Naive thymus-derived CD4-positive, alpha-beta T cell (primary cell): ENCODE measurements around the gene NOX5. TPM values are rescaled to one million over a fixed set of nuclear protein-coding genes. Genes with fewer than 3 reads are reported as not detected.
A peak's percentile ranks its signal among the peaks of the same experiment; 100 is the strongest.

Experiments used
- ATAC-seq: fragments of 150-1000 bp; cut with Tn5 transposase; 2 replicates; pipeline ENCODE4 v1.10.0; 2021; ENCODE audit warnings: mild to moderate bottlenecking, moderate library complexity
- CTCF ChIA-PET: fragments of 350-600 bp; sonication (Branson Sonifier 250); formaldehyde crosslinking; loops from one replicate; lab custom pipeline; 2021; ENCODE audit warnings: antibody characterized with exemption; lab: Charles Lee
- POLR2A ChIA-PET: fragments of 350-600 bp; sonication (Branson Sonifier 250); formaldehyde crosslinking; loops from one replicate; lab custom pipeline; 2021; ENCODE audit warnings: antibody characterized with exemption, inconsistent platforms; lab: Charles Lee
- DNase-seq, 9 donors: peaks; one replicate each; pipeline versions ENCODE4 v3.0.0 to v3.0.0-alpha.2; 2020 to 2022; ENCODE audit warnings: mixed read lengths in 1 of 9
- H3K27ac ChIP-seq: one replicate; pipeline ENCODE4 v1.7.0; 2013; ENCODE audit warnings: mild to moderate bottlenecking, low read depth, low read length, moderate library complexity
- H3K27me3 ChIP-seq, 2 donors: one replicate each; pipeline ENCODE4 v1.7.0; 2013; ENCODE audit warnings: low read length in 2 of 2, mild to moderate bottlenecking in 2 of 2, moderate library complexity in 2 of 2; ENCODE audit not compliant: control insufficient read depth in 2 of 2, insufficient read depth in 2 of 2
- H3K36me3 ChIP-seq, 3 experiments: 1 replicate in 2 of 3; 2 replicates in 1 of 3; pipeline ENCODE4 v1.7.0; 2013; ENCODE audit warnings: low read length in 3 of 3, mild to moderate bottlenecking in 3 of 3, moderate library complexity in 1 of 3; ENCODE audit not compliant: insufficient read depth in 3 of 3, control insufficient read depth in 2 of 3
- H3K4me1 ChIP-seq, 2 donors: one replicate each; pipeline ENCODE4 v1.7.0; 2013; ENCODE audit warnings: low read length in 2 of 2, mild to moderate bottlenecking in 2 of 2, moderate library complexity in 1 of 2; ENCODE audit not compliant: control insufficient read depth in 2 of 2, insufficient read depth in 2 of 2
- H3K4me3 ChIP-seq: 2 replicates; pipeline ENCODE4 v1.7.0; 2013; ENCODE audit warnings: mild to moderate bottlenecking, low read length
- H3K9me3 ChIP-seq, 3 experiments: 1 replicate in 2 of 3; 2 replicates in 1 of 3; pipeline ENCODE4 v1.7.0; 2013; ENCODE audit warnings: low read length in 3 of 3; ENCODE audit not compliant: control insufficient read depth in 2 of 3
- H3K27ac Mint-ChIP-seq, 9 donors: one replicate each; pipeline ENCODE4 v1.8.0; 2020 to 2022; ENCODE audit warnings: mixed read lengths in 9 of 9, mild to moderate bottlenecking in 8 of 9, moderate library complexity in 5 of 9, inconsistent platforms in 2 of 9
- H3K27me3 Mint-ChIP-seq, 5 donors: one replicate each; pipeline ENCODE4 v1.8.0; 2021 to 2022; ENCODE audit warnings: mixed read lengths in 5 of 5, mild to moderate bottlenecking in 1 of 5
- H3K36me3 Mint-ChIP-seq, 5 donors: one replicate each; pipeline ENCODE4 v1.8.0; 2020 to 2022; ENCODE audit warnings: mixed read lengths in 5 of 5, mild to moderate bottlenecking in 3 of 5, inconsistent platforms in 1 of 5
- H3K4me1 Mint-ChIP-seq, 7 donors: one replicate each; pipeline ENCODE4 v1.8.0; 2020 to 2022; ENCODE audit warnings: mixed read lengths in 7 of 7, mild to moderate bottlenecking in 3 of 7, inconsistent platforms in 1 of 7
- H3K4me3 Mint-ChIP-seq, 10 donors: one replicate each; pipeline ENCODE4 v1.8.0; 2020 to 2022; ENCODE audit warnings: mild to moderate bottlenecking in 10 of 10, mixed read lengths in 10 of 10, moderate library complexity in 6 of 10, inconsistent platforms in 2 of 10
- H3K9me3 Mint-ChIP-seq, 11 donors: one replicate each; pipeline ENCODE4 v1.8.0; 2020 to 2022; ENCODE audit warnings: mixed read lengths in 11 of 11, mild to moderate bottlenecking in 4 of 11, inconsistent platforms in 1 of 11, moderate library complexity in 1 of 11
- intact Hi-C, 2 donors: fragments of 100-400 bp; cut with micrococcal nuclease; formaldehyde crosslinking; loops; one replicate each; pipeline ENCODE4 v1.15.1; 2023
- polyA plus RNA-seq, 2 donors: library from polyadenylated mRNA; unstranded; fragments of 300-500 nt; fragmentation: Illumina TruSeq; gene quantifications; one replicate each; pipeline ENCODE4 v1.2.3, GENCODE V29; 2021
- total RNA-seq, 6 experiments: library from RNA in 5 of 6; stranded (reverse) in 5 of 6; gene quantifications; 1 replicate in 5 of 6; 2 replicates in 1 of 6; pipeline ENCODE4 v1.2.3 and lab custom pipeline; 2021 to 2026

NOX5 gene
- total and polyA plus RNA-seq, 7 experiments from 2014 or later = 0.05 TPM; not detected in 6

DNA sequence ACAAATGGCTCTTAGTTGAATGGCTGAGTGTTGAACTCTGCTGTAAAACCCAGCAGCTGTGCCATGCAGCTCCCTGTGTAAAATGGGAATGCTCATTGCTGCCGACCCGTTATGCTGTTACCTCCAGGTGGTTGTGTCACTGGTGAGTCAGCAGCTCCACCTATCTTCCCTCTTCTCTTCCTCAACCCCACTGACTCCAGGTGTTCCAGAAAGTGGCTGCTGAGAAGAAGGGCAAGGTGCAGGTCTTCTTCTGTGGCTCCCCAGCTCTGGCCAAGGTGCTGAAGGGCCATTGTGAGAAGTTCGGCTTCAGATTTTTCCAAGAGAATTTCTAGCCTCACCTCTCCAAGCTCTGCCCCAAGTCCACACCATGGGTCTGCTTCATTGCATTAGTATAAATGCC is 41.9 kb downstream of the NOX5 start:
- Histone ChIP-seq H3K27me3 (no peaks in the 10 kb centered on the region), H3K4me3 (no peak overlapping the region), H3K4me1 (peaks cover 7 to 22% of the 10 kb centered on the region in 2 donors), H3K9me3 (no peaks in the 10 kb centered on the region), H3K27ac (no peak overlapping the region), H3K36me3 (no peaks in the 10 kb centered on the region)
- peaks cover 0 to 18% (median 8%) of the 10 kb centered on the region in 5 donors for H3K27me3 Mint-ChIP-seq
- H3K36me3 Mint-ChIP-seq = no peaks in the 10 kb centered on the region
- intact Hi-C loops = loop anchor here in 1 of 2 donors (5.0 kb wide), 1 partner anchor 406 kb away; no protein-coding TSS in a partner anchor
- H3K4me1 Mint-ChIP-seq = peaks cover 3 to 27% (median 25%) of the 10 kb centered on the region in 7 donors
- POLR2A ChIA-PET = no interaction called here
- no peak for ATAC-seq
- DNase-seq = no peak
- no peak overlapping the region for H3K4me3 Mint-ChIP-seq
- no peak overlapping the region for H3K27ac Mint-ChIP-seq
- H3K9me3 Mint-ChIP-seq = peaks cover 0 to 2% (median 0%) of the 10 kb centered on the region in 11 donors
- CTCF ChIA-PET = interaction anchor here (0.6 to 5.6 kb wide), 3 partner anchors 114 to 336 kb away, joined by 3 to 51 read pairs (median 3); no protein-coding TSS in a partner anchor

DNA sequence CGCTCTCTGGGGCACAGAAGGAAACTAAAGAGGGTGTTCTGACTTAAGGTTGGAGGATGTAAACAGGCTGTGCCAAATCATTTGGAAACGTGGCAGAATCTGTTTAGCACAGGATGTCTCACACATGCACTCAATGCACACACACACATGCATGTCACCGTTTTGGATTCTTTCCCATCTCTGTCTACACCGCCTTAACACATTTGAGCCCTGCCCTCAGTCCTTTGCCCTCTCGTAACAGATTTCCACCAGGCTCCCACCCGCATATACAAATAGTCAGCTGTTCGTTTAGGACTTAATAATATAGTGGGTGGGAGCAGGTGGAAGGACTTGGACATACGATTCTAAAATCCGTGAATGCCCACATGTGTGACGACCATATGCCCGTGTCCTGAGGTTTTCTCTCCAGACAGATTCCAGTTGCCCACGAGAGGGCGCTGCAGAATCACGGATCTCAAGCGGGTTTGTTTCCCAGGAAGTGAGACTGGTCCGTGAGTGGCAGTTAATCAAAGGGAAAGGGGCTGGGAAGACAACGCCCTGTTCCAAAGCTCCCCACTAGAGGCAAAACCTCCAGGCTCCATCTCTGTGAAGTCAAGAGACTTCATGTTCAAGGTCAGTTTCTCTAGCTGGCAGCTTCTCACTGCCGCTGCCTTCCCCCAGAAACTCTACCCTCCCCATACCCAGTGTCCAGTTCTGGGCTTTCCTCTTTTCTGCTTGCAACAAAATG is 44.5 kb downstream of the NOX5 start:
- peaks cover 0 to 2% (median 0%) of the 10 kb centered on the region in 11 donors for H3K9me3 Mint-ChIP-seq
- H3K4me1 ChIP-seq = peaks cover 7 to 23% of the 10 kb centered on the region in 2 donors
- no peak overlapping the region for H3K4me3 ChIP-seq
- intact Hi-C loops = loop anchor here (1.0 to 5.0 kb wide), 6 partner anchors 101 to 1430 kb away; partner anchors contain the start of gene GLCE (in 1 of the 2)
- POLR2A ChIA-PET = no interaction called here
- H3K27me3 ChIP-seq = no peaks in the 10 kb centered on the region
- peak; percentile 66 for ATAC-seq
- peaks cover 5 to 38% (median 33%) of the 10 kb centered on the region in 7 donors for H3K4me1 Mint-ChIP-seq
- H3K4me3 Mint-ChIP-seq = peak overlapping the region in 5 of 10 donors; percentile 21 to 61 (median 52)
- H3K36me3 Mint-ChIP-seq = no peaks in the 10 kb centered on the region
- H3K27me3 Mint-ChIP-seq = peaks cover 0 to 18% (median 5%) of the 10 kb centered on the region in 5 donors
- CTCF ChIA-PET = interaction anchor here (0.6 to 5.6 kb wide), 10 partner anchors 9 to 1402 kb away, joined by 3 to 51 read pairs (median 4); no protein-coding TSS in a partner anchor
- H3K36me3 ChIP-seq = no peaks in the 10 kb centered on the region
- peak; percentile 29 to 69 (median 59) for DNase-seq
- no peaks in the 10 kb centered on the region for H3K9me3 ChIP-seq
- H3K27ac ChIP-seq = no peak overlapping the region
- H3K27ac Mint-ChIP-seq = peak overlapping the region in 4 of 9 donors; percentile 30 to 78 (median 58)

DNA sequence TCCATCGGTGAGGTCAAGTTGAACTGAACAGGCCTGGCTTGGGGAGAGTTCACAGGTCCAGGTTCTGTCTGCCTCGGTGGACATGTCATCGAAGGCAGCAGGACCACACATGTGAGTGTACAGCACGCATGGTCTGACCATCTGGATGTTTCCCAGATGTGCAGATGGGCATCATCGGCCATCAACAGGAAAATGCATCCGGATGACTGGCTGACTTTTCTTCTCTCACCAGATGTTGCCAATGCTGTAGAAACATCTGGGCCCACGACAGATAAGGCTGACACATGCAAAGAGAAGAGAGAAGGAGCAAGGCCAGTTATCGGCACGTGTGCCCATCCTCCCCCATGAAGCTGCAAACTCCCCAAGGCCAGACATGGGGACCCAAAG is 45.1 kb downstream of the NOX5 start:
- Histone ChIP-seq H3K4me1 (peaks cover 7 to 23% of the 10 kb centered on the region in 2 donors), H3K4me3 (no peak overlapping the region), H3K27me3 (no peaks in the 10 kb centered on the region), H3K27ac (no peak overlapping the region), H3K9me3 (no peaks in the 10 kb centered on the region), H3K36me3 (no peaks in the 10 kb centered on the region)
- Mint-ChIP-seq H3K27ac (peak overlapping the region in 4 of 9 donors; percentile 67 to 87 (median 73)), H3K36me3 (no peaks in the 10 kb centered on the region), H3K4me3 (peak overlapping the region in 2 of 10 donors; percentile 54 to 61), H3K27me3 (peaks cover 0 to 13% (median 5%) of the 10 kb centered on the region in 5 donors), H3K4me1 (peaks cover 5 to 38% (median 33%) of the 10 kb centered on the region in 7 donors), H3K9me3 (peaks cover 0 to under 1% (median 0%) of the 10 kb centered on the region in 11 donors)
- intact Hi-C loops = loop anchor here (1.0 to 5.0 kb wide), 6 partner anchors 101 to 1429 kb away; partner anchors contain the start of gene GLCE (in 1 of the 2)
- ATAC-seq = no peak
- DNase-seq = no peak
- ChIA-PET POLR2A (no interaction called here), CTCF (interaction anchor here (0.9 to 5.6 kb wide), 9 partner anchors 9 to 333 kb away, joined by 3 to 51 read pairs (median 4); no protein-coding TSS in a partner anchor)

DNA sequence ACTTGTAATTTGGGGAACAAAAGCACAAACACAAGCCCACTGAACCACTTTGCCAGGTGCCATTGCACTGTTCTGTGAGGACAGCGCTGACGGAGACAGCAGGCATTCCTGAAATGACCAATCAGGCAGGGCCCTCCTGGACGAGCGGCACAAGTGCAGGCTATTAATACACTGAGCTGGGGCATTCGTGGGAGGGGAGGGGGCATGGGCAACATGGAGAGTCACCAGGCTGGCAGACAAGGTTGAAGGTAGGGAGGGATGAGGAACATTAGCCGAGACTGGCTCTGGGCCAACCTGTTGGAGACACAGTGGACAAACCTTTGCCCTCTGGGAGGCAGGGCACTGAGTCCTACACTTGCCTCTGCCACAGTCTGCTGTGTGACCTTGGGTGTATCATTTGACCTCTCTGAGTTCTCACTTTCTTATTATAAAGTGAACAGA is 45.6 kb downstream of the NOX5 start:
- ATAC-seq (no peak), DNase-seq (no peak)
- Mint-ChIP-seq H3K4me3 (no peak overlapping the region), H3K27me3 (peaks cover 0 to 12% (median 5%) of the 10 kb centered on the region in 5 donors), H3K9me3 (no peaks in the 10 kb centered on the region), H3K36me3 (no peaks in the 10 kb centered on the region), H3K4me1 (peaks cover 5 to 38% (median 33%) of the 10 kb centered on the region in 7 donors), H3K27ac (peak overlapping the region in 6 of 9 donors; percentile 12 to 87 (median 68))
- POLR2A ChIA-PET = no interaction called here
- intact Hi-C loops = loop anchor here in 1 of 2 donors (2.0 kb wide), 1 partner anchor 409 kb away; no protein-coding TSS in a partner anchor
- CTCF ChIA-PET = interaction anchor here (0.9 to 5.6 kb wide), 3 partner anchors 33 to 333 kb away, joined by 4 to 51 read pairs (median 4); no protein-coding TSS in a partner anchor
- H3K4me1 ChIP-seq = peaks cover 7 to 23% of the 10 kb centered on the region in 2 donors
- no peaks in the 10 kb centered on the region for H3K9me3 ChIP-seq
- no peak overlapping the region for H3K4me3 ChIP-seq
- no peak overlapping the region for H3K27ac ChIP-seq
- no peaks in the 10 kb centered on the region for H3K27me3 ChIP-seq
- H3K36me3 ChIP-seq = no peaks in the 10 kb centered on the region

DNA sequence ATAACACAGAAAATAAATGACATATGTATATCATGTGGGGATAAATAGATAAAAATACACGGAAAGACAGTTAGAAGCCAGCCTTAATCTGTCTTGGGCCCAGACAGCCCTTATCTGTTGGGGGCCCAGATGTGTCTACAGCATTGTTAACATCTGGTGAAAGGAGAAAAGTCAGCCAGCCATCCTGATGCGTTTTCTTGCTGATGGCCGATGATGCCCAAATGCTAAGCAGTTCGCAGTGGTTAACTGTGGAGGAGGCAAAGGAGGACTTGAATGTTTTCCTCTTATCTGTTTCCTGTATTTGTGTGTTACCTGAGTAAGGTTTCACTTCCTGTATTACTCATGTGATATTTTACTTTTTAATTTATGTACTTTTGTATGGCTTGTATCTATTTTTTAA is 46.2 kb downstream of the NOX5 start:
- Histone ChIP-seq H3K9me3 (no peaks in the 10 kb centered on the region), H3K27me3 (no peaks in the 10 kb centered on the region), H3K4me1 (peaks cover 7 to 23% of the 10 kb centered on the region in 2 donors), H3K27ac (no peak overlapping the region), H3K36me3 (no peaks in the 10 kb centered on the region), H3K4me3 (no peak overlapping the region)
- Mint-ChIP-seq H3K4me3 (peak overlapping the region in 3 of 10 donors; percentile 7 to 34 (median 11)), H3K4me1 (peaks cover 5 to 38% (median 33%) of the 10 kb centered on the region in 7 donors), H3K9me3 (no peaks in the 10 kb centered on the region), H3K27ac (peak overlapping the region in 8 of 9 donors; percentile 65 to 88 (median 80)), H3K27me3 (peaks cover 0 to 12% (median 5%) of the 10 kb centered on the region in 5 donors), H3K36me3 (no peaks in the 10 kb centered on the region)
- ChIA-PET CTCF (no interaction called here), POLR2A (no interaction called here)
- DNase-seq (peak in 4 of 9 donors; percentile 11 to 16 (median 14)), ATAC-seq (peak; percentile 33)
- intact Hi-C loops = loop anchor here in 1 of 2 donors (2.0 kb wide), 1 partner anchor 408 kb away; no protein-coding TSS in a partner anchor

DNA sequence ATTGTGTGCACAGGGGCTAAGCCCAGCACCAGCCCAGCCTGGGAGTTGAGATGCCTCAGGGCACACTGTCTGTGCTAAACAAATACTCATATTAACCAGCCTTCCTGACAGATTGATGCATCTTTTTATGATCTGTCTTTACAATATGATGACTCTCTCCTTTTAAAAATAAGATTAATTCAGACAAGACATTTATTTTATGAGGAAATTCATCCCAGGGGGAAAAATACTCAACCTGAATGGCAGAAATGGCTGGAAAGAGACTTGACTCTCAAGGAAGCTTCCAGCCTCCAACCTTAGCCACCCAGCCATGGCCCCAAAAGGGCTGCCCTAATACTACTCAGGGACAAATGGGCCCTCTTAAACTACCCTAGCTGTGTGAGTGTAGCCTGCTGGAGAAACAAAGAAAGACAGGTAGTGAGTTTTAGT is 46.9 kb downstream of the NOX5 start:
- Mint-ChIP-seq H3K27ac (peak overlapping the region in 7 of 9 donors; percentile 43 to 87 (median 72)), H3K9me3 (no peaks in the 10 kb centered on the region), H3K4me3 (no peak overlapping the region), H3K4me1 (peaks cover 5 to 38% (median 33%) of the 10 kb centered on the region in 7 donors), H3K27me3 (peaks cover 0 to 12% (median 5%) of the 10 kb centered on the region in 5 donors), H3K36me3 (no peaks in the 10 kb centered on the region)
- Histone ChIP-seq H3K4me3 (no peak overlapping the region), H3K9me3 (no peaks in the 10 kb centered on the region), H3K27me3 (no peaks in the 10 kb centered on the region), H3K27ac (no peak overlapping the region), H3K4me1 (peaks cover 7 to 23% of the 10 kb centered on the region in 2 donors), H3K36me3 (no peaks in the 10 kb centered on the region)
- no peak for DNase-seq
- intact Hi-C loops = loop anchor here in 1 of 2 donors (2.0 kb wide), 1 partner anchor 407 kb away; no protein-coding TSS in a partner anchor
- ChIA-PET CTCF (interaction anchor here (1.1 kb wide), 1 partner anchor 333 kb away, joined by 4 read pairs; no protein-coding TSS in a partner anchor), POLR2A (no interaction called here)
- no peak for ATAC-seq
